NOMO-1 (cell line): Measurements from ENCODE around the gene HPS1.

Experiments
- DNase-seq, 2 experiments: peaks; one replicate each; lab custom pipeline; 2025; ENCODE audit not compliant: unreplicated experiment in 2 of 2; lab: John Stamatoyannopoulos, UW

HPS1 gene

DNA sequence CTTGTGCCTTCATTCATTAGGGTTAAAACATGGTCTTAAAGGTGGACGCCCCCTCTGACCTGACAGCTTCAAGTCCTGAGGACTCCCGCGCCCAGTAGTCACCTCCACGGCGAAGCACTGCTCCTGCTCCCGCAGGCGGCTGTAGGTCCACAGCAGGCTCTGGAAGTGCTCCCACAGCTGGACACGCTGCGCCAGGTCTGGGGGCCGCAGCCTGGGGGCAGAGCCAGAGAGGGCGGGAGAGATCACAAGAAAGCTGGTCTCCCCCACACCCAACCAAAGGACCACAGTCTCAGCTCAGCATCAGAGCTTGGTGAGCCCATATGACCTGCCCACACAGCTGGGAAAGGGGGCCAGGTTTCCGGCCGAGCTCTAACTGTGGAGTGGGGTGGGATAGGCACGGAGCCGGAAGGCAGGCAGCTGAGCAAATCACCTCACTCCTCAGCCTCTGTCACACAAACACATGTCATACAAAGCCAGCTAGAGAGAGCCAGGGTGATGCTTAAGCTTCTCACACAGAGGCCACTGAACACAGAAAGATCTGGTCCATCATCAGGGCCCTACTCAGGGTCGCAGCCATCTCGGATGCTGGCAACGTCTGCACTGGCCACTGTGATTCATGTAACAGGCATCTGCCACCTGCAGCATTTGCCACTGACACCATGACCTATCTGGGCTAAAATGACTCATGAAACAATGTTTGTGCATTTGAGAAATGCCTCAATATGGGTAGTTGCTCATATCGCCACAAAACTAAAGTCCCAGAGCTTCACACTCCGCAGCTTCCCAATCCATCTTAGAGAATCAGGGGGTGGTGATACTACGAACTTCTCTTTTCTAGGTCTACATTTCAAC is 12.6 kb downstream of the HPS1 start:
- DNase-seq, result no peak

DNA sequence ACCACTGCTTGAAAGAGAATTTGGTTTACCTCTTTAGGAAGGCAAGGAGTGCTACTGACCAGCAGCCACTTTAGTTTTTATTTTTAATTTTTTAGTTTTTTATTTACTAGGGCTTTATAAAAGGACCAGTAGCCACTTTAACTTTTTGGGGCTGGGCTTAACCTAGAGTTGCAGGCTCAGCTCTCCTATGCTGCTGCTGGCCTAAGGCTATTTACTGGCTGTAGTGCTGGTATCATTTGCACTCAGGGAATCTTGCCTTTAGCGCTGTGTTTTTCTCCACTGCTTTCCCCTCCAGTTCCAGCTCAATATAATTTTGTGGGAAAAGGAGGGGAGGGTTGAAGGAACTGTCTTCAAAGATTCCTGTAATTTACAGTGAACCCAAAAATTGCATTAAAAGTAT is 13.4 kb downstream of the HPS1 start:
- DNase-seq, result no peak

DNA sequence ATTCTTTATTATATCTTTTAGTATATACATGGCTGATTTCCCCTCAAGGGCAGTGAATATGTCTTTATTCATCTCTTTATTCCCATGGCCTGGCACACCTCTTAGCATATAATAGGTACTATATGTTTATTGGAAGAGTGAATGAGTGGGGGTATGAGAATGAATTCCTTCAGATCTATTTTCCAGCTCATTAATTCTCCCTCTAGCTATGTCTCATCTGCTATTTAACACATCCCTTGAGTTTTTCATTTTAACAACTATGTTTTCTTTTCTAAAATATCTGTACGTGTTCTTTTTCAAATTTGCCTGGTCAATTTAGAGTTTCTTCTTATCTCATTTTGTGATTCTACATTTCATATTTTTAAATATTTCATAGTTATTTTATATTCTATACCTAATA is 14.4 kb downstream of the HPS1 start:
- DNase-seq, result no peak

DNA sequence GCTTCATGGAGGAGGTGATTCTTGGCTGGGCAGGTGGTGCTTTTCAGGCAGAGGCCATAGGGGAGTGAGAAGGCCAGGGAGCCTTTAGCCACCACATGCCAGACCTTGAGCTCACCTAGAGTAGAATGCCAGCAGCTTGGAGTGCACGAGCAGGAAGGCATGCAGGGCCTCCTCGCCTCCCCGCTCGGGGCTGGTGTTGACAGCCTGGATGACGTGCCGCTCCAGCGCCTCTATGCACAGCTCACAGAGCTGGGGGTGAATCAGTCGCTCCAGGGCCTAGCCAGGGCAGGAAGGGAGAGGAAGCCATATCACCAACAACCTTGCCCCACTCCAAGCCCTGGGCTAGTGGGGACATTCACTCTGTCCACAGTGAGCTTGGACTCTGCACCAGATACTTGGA is 15.7 kb downstream of the HPS1 start:
- DNase-seq, result no peak

DNA sequence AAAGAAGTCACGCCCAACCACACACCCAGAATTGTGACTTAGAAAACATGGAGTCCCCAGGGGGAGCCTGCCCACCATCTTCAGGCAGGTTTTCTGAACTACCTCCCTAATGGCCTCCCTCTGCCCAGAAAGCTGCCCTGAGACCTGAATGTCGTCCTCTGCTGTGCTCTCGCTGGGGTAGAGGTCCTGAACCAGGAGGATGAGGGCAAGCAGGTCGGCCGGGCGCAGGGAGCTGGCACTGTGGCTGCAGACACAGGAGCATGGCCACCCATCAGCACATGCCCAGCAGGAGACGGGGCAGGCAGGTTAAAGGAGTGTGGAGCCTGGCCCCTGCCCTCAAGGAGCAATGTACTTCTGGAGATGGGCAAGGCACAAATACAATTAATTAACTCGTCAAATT is 16.3 kb downstream of the HPS1 start:
- no peak for DNase-seq

DNA sequence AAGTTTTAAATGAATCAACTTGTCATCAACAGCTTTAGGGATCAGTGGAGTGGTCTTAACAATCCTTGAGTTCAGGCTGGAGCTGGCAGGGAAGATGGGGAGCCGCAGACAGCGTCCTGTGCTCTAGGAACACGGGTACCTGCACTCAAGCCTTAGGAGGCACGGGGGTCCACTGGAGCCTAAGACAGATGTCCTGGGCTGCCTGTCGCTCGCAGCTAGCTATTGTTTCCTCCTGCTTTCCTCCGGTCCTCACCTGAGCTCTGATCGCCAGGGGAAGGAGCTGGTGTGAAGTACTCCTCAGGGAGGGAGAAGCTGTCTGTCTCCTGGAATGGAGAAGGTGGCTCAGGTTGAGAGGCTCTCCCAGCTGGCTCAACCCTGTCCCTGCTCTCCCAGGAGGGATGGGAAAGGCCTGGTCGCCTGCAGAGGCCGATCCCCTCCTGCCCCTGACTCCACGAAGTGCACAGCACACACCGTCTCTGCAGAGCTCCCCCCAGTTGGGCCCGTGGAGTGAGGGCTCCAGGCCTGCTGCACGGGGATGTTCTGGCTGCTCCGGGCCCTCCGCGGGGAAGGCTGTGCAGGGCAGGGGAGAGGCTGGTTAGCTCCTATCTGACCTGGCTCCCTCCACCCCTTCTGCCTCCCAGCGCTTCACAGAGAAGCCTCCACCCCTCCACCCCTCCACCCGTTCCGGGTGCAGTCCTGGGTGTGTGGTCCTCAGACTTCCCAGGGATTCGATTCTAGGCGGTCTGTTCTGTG is 17.2 kb downstream of the HPS1 start:
- DNase-seq, result no peak

DNA sequence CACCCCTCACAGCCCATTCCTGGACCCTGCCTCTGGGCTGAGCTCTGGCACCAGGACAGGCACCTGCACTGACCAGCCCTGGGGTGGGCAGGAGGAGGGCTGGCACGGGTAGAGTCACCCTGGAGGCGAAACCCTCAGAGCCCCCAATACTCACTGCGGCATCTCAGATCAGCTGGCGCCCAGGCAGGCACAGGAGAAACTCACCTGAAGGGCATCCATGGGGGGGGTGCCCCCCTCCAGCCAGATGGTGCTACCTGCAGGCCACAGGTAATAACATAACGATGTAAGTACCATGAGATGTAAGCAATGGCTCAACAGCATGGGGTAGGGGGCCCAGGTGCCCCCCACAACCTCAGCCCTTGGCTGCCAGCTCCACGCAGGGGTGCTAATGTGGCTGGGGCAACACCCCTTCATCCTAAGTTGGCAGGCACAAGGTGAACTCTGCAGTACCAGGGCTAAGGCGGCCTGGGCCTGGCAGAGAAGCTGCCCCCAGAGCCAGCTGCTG is 19.7 kb downstream of the HPS1 start:
- no peak for DNase-seq

DNA sequence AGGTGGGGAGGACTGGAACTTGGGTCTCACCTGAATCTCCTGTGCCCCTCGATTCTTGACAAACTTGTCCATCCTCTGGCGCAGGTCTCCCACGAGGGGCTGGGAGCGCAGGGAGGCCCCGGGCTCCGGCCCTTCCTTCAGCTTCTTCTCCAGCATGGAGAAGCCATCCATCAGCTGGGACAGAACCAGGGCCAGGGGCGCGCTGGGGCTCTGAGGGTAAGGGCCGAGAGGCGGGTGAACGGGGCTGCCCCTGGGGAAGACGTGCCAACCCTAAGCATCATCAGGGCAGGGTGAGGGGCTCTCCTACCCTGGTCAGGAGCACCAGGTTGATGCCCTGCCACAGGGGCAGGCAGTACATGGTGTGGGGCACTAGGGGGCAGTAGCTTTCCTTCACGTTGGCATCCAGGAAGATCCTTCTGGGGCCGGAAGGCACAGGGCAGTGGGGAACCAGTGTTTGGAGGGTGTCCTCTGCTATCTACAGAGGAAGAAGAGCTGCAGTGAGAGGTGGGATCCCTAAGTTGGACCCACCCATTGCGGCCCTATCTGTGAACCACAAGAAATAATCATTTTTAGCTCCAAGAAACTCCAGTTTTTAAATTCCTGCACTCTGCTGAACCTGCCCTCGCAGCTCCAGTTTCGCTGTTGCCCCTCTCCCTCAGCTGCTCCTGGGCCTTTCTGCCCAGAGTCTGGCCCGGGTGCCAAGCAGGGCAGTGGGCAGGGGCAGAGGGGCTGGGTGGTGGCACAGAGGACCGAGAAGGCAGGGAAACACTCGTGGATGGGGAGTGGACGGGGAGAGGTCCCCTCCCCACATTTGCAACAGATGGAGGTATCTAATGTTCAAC is 21.0 kb downstream of the HPS1 start:
- DNase-seq, result peak; percentile 7 to 37

DNA sequence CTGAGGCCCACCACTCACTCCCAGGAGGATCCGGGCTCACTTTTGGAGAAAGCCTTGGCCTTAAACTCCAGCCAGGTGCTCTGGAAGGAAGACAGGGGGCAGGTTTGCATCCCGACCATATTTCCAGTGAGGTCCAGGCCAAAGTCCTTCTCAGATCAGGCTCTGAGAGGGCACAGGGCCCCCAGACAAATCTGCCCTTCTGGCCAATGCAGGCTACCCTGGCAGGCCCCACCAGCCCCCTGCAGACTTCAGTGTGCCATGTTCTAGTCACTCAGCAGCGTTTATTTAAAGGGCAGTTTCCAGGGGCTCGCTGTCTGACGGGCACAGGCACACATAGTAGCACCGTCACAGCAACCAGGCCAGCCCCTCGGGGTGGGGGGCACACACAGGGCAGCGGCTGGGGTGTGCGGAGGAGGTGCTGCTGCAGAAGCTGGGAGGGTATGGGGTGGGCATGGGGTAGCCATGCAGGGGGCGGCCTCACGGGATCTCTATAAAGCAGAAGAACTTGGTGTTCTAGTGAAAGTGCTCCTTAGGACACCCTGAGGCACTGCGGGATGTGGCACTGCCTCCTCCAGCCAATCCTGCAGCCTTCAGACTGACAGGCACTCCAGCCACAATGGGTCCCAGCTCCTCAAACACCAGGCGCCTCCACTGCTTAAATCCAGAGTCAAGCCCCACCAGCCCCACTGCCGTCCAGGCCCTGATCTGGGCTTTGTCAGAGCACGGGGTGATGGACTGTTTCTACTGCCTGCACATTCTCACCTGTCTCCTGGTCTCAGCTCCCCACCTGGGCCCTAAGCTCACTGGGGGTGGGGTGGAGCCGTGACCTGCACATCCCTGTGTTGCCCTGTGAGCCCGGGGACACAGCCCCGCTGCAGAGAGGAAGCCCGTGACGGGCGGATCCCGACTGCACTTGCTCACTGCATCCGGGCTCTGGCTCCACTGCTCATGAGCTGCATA is 22.2 kb downstream of the HPS1 start:
- no peak for DNase-seq

DNA sequence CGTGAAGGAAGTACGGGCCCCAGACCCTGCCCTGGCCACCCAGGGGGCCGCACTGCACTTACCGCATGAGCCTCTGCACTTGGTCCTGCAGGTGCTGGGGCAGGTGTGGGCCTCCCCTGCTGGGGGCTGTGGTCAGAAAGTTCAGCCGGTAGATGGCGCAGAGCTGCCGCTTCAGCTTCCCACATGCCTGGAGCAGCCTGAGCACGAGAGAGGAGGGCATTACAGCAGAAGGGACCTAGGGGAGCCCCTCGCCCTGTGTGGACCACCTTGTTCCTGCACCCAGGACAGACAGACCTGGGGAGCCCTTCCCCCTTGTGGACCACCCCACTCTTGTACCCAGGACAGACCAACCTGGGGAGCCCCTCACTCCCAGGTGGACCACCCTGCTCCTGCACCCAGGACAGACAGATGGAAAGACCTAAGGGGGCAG is 23.0 kb downstream of the HPS1 start:
- no peak for DNase-seq

DNA sequence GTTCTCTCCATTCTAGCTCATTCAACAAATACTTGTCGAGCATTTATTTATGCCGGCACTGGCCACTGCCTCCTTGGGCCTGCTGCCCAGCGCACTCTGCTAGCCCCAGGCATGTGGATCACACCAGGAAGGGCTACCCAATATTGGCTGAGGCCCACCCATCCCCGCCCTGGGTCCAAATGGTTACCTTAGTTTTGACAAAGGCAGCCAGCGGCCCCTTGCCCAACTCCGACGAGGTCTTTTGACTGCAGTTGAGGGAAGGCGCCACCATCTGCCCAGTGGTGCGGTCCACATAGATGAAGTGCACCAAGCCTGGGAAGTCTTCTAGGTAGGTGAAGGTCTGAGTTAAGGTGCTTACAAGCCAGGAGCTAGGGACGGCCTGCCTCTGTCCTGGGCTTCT is 24.6 kb downstream of the HPS1 start:
- DNase-seq, result no peak

DNA sequence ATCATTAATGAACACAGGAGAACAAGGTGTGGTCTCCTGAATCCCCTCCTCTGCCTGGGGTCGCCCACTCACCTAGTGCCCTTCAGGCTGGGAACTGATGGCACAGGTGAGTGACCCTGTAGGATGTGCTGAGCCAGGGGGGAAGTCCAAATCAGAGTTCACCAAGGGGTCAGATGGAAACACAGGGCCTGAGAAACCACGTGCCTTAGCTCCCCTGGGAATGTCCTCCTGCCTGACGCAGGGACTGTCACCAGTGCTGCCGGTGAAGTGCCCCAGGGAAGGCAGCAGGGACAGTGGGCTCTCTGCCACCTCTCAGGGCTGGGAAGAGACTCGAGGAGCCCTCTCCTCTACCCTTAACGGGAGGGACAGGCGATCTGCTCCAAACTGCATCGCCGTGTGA is 25.9 kb downstream of the HPS1 start:
- DNase-seq, result no peak

DNA sequence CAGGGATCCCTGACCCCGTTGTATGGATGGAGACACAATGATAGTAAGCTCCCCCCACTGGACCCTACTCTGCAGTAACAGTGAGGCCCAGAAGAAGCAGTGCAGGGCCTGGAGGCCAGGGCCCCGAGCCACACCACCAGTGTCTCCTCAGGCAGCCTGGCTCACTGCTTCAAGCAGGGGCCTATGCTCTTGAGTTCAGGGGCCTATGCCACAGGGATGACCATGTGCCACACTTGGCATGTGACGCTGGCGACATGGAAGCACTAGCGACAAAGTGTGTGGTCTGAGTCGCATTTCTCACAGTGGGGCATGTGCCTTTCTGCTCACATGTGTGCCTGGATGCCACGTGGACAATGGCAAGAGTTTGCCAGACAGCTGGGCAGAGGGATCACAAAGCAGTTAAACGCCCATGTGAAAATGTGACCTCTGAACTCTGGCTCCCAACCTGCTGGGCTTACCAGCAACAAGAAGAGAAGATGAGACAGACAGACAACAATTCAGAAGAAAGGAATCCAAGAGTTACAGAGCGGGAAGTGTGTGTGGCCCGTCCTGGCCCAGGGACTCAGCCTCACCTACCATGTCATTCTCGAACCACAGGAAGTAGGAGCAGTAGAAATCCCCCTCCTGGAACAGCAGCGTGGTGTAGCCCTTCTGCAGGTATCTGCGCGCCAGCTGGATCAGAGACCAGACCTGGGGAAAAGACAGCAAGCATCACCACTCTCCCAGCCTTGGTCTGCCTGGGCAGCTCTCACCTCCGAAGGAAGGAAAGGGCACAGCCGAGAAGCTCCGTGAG is 27.1 kb downstream of the HPS1 start:
- DNase-seq, result no peak

DNA sequence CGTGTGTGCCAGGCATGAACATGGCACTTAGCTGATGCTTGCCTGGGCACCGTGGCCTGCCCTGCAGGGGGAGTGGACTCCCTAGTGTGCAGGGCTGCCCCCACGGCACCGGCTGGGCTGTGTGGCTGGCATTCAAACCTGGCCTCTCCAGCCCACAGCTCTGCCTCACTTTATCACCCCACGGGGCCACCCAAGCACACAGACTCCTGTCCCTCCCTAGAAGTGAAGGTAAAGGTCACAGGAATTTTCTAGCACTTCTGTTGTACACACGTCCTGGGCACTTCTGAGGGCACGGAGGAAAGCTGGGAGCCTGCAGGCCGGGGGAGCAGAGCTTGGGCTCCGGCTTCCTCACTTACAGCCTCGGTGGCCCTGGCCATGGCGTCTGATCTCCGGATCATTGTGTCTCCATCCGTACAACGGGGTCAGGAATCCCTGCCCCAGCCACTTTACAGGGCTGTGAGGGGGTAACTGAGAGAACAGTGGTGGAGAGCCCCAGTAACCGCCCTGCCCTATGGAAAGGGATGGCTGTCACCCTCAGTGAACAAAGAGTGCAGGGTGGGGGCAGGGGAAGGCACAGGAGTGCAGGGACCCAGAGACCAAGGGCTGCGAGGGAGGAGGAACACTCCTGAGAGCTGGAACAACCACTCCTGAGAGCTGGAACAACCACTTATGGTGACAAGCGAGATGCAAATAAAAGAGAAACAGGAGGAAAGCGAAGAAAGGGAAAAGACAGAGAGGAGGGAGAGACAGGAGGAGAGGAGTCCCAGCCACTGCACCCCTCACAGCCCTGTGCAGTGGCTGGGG is 27.9 kb downstream of the HPS1 start:
- no peak for DNase-seq

DNA sequence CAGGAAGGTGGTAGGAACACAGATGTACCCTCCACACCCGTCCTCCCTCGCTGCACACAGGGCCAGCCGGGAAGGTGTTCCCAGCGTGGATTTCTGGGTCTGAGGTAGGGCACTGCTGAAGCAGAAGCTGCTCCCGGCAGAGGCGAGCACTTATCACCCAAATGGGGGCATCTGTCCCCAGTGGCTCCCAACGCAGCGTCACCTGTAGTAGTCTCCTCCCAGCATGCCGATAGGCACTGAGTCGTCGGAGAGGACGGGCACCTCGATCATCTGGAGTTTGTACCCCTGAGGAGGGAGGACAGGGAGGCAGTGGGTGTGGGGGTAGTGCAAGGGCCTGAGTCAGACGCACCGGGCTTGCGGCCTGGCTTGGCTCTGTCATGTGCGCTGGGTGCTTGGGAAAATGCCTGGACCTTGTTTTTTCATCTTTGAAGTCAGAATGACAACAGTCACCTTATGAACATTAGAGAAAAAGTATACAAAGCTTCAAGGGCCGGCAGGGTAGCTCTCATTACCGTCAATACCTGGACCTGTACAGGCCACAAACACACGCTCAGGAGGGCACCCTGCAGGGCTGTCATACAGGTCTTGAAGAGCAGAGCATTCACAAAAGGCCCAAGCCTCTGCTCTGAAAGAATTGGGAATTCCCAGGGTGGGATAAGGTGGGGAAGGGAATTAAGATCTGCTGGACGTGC is 28.6 kb downstream of the HPS1 start:
- no peak for DNase-seq

DNA sequence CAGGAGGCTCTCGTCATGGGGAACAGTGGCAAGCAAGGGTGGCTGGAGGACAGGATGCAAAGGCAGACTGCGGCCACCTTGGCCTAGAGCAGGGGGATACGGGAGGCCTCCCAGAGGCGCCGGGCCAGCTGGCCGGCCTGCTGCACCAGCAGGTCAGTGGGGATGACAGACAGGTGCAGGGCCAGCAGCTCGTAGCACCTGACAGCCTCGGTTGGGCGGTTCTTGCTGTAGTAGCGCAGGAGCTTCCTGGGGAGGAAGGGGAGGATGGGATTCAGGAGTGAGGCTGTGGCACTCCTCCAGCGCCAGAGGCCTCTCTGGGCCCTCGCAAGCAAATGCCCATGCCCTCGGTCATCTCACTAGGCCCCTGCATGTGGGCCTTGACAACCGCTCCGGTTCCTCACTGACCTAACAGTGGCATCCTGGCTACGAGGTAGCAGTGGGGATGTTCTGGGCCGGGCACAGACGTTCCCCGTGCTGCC is 29.2 kb downstream of the HPS1 start:
- DNase-seq, result no peak

DNA sequence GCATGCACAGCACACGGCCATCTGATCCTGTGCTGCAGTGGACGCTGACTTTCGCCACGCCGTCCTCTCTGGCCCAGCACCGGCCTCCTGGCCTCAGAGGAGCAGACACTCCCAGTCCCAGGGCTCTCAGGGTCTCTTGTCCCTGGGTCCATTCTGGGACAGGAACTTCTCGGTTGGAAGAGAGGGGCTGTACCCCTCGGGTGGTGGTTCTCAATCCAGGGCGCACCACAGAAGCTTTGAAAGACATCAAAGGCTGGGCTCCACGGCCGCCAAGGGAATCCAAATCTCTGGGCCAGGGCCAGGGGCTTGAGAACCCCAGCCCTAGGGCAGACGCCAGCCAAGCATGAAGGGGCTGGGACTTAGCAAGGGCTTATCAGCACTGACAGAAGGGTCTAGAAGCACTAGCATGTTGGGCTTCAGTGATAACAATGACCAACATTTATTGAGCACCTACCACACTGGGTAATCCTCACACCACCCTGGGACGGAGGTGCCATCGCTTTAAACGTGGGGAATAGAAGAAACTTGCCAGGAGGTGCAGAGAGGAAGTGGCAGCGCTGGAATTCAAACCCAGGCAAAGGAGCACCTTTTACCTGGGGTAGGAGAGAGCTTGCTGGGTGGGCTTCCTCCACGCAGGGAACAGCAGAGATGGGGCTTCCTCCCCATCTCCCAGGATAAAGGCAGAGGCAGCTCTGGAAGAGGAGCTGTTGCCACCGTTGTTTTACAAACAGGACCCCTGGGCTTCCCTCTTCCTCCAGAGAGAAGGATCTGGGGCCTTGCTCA is 29.9 kb downstream of the HPS1 start:
- DNase-seq, result no peak
